ENCODE data around the gene ABHD12B. TPM values are rescaled to one million over a fixed set of nuclear protein-coding genes. Genes with fewer than 3 reads are reported as not detected.

Gene ABHD12B
- total and polyA plus RNA-seq, 2 of the 13 experiments (the other 11 are each of a cell fraction or from before 2014, with no cell fraction given), result not detected

GRCh38 chr14:50892255-50892654, 20.4 kb downstream of the ABHD12B start (continued):
- TF ChIP-seq ZMYM4 (CRISPR knock-in tag; IDR thresholded peaks at IDR 0.05) (0 out of 2 replicates have a peak, but pooled peaks have one; percentile 18), KLF11 (CRISPR knock-in tag; IDR thresholded peaks at IDR 0.05) (no peak), PAXIP1 (CRISPR knock-in tag; conservative IDR thresholded peaks at IDR 0.05) (peak; percentile 68), ELF3 (CRISPR knock-in tag; IDR thresholded peaks at IDR 0.05) (peak; percentile 57), ATM (IDR thresholded peaks at IDR 0.05; ENCODE audit: borderline replicate concordance) (no peak), SALL2 (CRISPR knock-in tag; IDR thresholded peaks at IDR 0.05) (no peak), ZNF205 (CRISPR knock-in tag; IDR thresholded peaks at IDR 0.05) (no peak), SOX5 (CRISPR knock-in tag; IDR thresholded peaks at IDR 0.05; ENCODE audit: borderline replicate concordance) (peak; percentile 77), CEBPZ (IDR thresholded peaks at IDR 0.05; ENCODE audit: low read length) (no peak), SOX6 (IDR thresholded peaks at IDR 0.05) (no peak), SOX6 (CRISPR knock-in tag; IDR thresholded peaks at IDR 0.05) (peak; percentile 63), PATZ1 (CRISPR knock-in tag; IDR thresholded peaks at IDR 0.05) (peak; percentile 55), ZNF282 (IDR thresholded peaks at IDR 0.05; ENCODE audit: partially characterized antibody) (no peak), TFDP2 (CRISPR knock-in tag; IDR thresholded peaks at IDR 0.05) (0 out of 2 replicates have a peak, but pooled peaks have one; percentile 51), CCDC6 (CRISPR knock-in tag; IDR thresholded peaks at IDR 0.05) (0 out of 2 replicates have a peak, but pooled peaks have one; percentile 29), HDAC2 (CRISPR knock-in tag; IDR thresholded peaks at IDR 0.05) (peak; percentile 71), NR2F1 (CRISPR knock-in tag; IDR thresholded peaks at IDR 0.05) (0 out of 4 replicates have a peak, but pooled peaks of 1 of the 2 experiments have one; percentile 23), ZNF260 (CRISPR knock-in tag; IDR thresholded peaks at IDR 0.05; ENCODE audit: borderline replicate concordance, low read depth) (no peak)
- TF ChIP-seq, protein P1, sequence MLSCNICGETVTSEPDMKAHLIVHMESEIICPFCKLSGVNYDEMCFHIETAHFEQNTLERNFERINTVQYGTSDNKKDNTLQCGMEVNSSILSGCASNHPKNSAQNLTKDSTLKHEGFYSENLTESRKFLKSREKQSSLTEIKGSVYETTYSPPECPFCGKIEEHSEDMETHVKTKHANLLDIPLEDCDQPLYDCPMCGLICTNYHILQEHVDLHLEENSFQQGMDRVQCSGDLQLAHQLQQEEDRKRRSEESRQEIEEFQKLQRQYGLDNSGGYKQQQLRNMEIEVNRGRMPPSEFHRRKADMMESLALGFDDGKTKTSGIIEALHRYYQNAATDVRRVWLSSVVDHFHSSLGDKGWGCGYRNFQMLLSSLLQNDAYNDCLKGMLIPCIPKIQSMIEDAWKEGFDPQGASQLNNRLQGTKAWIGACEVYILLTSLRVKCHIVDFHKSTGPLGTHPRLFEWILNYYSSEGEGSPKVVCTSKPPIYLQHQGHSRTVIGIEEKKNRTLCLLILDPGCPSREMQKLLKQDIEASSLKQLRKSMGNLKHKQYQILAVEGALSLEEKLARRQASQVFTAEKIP (CRISPR knock-in tag; IDR thresholded peaks at IDR 0.05; ENCODE audit: borderline replicate concordance), result no peak
